Glomerular endothelial cell (primary cell): Measurements from ENCODE around the gene PPM1B. TPM values are rescaled to one million over a fixed set of nuclear protein-coding genes. Genes with fewer than 3 reads are reported as not detected.
"Not testable (repeated sequence)": the region's sequence is repeated elsewhere in the genome, so short reads cannot be mapped to it uniquely, and the experiment has no call there.

Experiments
- DNase-seq: peaks from one replicate; pipeline ENCODE4 v3.0.0-alpha.2; 2011; ENCODE audit warnings: low read depth, low spot score; ENCODE audit errors: extremely low read depth
- total RNA-seq: library from RNA; depleted of rRNA; stranded (reverse); fragments of >200 nt; gene quantifications from 2 replicates; pipeline ENCODE4 v1.2.3, GENCODE V29; 2015

Gene PPM1B
- total RNA-seq, 1 donor from 2014 or later, result 16.3 TPM

DNA sequence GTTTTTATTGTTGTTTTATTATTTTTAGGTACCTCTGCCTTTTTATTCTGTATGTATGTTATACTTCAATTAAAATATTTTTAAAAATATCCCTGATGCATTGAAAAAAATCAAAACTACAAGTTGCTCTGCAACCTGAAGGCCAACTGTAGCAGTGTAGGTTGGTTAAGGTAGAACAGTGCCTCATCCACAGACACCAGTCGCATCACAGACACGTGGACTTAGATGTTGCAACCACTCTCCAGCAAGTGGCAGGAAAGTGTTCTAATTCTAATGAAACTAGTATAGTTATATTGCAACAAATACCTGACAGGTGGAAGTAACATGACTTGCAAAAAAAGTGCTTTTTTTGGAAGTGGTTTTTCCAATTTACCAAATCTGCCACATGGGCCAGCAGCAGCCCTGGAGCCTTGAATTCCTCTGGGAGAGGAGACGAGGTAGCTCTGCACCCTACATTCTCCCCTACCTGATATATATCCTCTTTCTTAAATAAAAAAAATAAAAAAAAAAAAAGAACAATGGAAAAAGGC lies 78.2 kb downstream of the PPM1B start:
- no peak for DNase-seq

DNA sequence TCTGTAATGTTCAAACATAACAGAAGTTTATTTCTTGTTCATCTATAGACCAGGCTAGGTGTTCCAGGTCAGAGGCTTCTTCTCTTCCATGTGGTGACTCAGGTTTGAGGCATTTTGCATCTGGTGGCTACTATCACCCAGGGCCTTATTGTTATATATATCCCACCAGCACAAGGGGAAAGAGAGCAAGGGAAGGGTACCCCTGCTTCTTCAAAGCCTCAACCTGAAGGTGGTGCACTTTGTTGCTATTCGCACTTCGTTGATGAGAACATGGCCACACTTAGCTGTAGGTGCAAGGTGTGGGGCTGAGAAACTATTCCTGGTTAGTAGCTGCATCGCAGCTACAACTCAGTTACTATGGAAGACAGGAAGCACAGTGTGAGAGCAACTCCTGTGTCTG lies 79.2 kb downstream of the PPM1B start:
- no peak for DNase-seq

DNA sequence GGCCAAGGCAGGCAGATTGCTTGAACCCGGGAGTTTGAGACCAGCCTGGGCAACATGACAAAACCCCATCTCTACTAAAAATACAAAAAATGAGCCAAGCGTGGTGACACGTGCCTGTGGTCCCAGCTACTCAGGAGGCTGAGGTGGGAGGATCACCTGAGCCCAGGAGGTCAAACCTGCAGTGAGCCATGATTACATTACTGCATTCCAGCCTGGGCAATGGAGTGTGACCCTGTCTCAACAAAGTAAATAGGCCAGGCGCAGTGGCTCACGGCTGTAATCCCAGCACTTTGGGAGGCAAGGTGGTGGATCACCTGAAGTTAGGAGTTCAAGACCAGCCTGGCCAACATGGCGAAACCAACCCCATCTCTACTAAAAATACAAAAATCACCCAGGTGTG lies 80.6 kb downstream of the PPM1B start:
- not testable (repeated sequence) for DNase-seq

DNA sequence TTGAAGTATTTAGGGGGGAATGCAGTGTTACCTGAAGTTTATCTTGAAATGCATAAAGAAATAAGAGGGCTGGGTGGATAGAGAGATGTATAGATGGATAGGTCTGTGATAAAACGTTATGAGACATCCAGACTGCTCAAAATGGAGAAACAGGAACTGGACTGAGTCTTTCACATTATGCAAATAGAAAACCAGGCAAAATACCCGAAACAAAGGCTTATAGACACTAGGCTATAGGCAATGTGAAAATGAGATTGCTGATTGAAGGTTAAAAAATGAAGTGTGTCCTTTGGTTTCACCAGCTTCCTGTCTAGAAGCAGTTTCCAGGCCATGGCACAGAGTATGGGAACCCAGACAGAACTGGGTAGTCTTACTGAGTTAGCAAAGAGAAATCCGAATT lies 81.7 kb downstream of the PPM1B start:
- no peak for DNase-seq

DNA sequence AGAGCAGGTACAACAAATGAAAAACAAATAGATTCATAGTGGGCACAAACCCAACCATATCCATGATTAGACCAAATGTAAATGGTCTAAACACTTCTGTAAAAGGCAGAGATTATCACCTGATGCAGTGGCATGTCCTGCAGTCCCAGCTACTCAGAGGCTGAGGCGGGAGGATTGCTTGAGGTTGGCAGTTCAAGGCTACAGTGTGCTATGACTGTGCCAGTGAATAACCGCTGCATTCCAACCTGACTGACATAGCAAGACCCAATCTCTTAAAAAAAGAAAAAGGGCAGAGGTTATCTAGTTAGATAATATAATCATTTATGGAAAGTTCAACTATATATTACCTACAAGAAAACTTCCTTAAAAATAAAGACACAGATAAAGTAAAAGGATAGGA lies 85.3 kb downstream of the PPM1B start:
- DNase-seq, result no peak

DNA sequence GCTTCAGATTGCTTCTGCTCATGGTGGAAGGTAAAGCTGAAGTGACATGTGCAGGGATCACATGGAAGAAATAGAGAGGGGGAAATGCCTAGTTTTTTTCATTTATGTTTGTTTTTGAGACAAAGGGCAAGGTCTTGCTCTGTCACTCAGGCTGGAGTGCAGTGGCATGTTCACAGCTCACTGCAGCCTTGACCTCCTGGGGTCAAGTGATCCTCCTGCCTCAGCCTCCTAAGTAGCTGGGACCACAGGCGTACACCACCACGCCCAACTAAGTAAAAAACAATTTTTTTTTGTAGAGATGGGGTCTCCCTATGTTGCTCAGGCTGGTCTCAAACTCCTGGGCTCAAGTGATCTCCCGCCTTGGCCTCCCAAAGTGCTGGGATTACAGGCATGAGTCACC lies 87.0 kb downstream of the PPM1B start:
- DNase-seq, result not testable (repeated sequence)

DNA sequence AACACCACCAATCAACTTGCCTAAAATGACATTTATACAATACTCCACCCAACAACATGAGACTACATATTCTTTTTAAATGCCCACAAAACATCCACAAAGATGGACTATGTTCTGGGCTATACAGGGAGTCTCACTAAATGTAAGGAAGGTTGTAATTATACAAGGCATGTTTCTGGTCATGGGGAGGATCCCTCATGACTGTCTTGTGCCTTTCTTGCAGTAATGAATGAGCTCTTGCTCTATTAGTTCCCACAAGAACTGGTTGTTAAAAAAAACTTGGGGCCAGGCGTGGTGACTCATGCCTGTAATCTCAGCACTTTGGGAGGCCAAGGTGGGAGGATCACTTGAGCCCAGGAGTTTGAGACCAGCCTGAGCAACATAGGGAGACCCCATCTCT lies 89.1 kb downstream of the PPM1B start:
- not testable (repeated sequence) for DNase-seq

DNA sequence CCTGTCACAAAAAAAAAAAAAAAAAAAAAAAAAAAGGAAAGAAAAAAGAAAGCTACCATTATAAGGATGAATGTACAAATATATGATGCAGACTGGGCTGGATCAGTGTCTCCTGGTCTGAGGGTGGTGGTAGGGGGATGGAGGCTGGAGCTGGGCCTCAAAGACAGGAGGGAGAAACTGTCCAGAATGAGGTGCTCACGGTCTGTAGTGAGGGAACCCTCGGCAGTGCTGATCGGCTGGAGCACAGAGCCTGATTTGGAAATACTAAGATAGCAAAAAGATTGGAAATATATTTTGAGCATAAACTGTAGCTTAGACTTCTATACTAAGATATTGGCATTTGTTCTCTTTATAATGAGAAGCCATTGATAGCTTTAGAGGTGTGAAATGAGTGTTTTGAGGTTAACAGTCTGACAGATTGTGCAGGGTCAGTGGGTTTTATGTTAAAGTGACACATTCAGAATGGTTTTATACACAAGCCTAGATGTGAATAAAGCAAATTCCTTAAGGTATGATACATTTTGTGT lies 98.7 kb downstream of the PPM1B start:
- DNase-seq, result no peak

DNA sequence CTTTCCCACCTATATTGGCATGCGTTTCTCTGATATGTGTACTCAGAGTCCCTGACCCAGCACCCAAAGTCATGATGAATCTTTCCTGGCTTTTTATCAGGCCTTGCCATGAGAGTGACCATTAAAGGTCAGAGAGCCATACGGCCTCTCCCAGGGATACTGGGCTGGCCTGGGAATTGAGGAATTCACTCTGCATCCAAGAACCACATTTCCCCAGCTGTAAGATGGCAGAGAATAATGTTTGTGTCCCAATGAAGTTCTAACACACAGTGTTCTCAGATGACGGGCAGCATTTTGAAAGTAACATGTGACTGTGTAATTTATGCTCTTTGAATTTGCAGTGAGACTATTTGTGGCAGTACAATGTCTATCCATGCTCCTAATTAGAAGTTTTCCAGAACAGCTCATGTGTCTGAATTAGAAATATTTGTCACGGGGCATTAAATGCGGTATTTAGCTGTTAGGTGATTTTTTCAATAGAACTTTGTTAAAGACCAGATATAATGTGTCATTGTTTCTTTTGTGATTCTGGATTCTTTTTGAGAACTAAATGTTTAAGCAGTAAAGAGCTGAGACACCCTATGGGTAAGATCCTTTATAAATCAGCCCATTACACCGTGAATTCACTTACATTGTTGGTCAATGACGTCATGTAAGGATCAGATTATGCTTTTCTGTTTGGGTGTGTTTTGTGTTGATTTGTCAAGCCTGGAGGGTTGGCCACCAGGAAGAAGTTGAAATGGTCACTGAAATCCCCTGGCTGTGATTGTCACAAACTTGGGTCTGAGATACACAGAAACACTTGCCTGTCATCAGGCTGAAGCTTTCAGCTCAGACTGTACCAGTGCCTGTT lies 99.3 kb downstream of the PPM1B start:
- DNase-seq, result no peak

DNA sequence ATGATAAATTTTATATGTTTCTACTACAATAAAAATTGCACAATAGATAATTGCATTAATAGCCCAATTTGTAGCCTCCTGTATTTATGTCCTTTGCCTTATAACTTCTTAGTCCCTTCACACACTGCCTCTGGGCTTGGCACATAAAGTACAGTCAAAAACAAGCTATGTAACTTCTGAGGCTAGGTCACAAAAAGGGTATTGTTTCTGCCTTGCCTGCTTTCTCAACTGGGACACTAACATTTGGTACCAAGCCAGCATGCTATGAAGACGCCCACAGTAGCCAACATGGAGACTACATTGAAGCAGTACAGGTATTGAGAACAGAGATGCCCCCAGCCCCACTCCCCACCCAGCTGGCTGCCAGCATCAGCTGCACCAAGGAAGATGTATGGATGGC lies 101.2 kb downstream of the PPM1B start:
- DNase-seq, result no peak

DNA sequence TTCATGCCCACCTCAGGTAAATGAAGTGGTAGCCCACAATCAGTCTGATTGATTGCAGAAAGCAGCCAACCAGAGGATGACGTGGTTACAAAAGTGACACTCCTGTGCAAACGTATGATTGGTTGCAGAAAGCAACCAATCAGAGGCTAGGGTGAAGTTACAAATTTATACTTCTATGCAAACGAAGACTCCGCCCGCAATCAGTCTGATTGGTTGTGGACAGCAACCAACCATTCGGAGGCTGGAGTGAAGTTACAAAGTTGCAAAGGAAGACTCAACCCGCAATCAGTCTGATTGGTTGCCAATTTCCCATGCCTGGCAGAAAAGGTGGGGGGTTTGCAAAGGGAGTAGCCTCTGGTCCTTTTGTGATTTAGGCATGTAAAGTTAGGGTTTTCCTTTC lies 102.6 kb downstream of the PPM1B start:
- DNase-seq, result no peak

DNA sequence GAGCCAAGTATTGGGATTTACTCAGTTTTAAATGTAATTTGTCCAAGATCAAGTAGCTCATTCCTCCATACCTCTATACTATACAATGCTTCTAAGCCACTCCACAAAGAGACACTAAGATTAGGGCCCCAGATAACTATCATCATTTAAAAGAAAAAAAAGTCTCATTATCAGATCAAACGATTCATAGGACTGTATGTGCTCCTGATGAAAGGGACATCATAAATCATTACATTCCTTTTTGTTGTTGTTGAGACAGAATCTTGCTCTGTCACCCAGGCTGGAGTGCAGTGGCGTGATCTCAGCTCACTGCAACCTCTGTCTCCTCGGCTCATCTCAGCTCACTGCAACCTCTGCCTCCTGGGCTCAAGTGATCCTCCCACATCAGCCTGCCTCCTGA lies 104.4 kb downstream of the PPM1B start:
- no peak for DNase-seq

DNA sequence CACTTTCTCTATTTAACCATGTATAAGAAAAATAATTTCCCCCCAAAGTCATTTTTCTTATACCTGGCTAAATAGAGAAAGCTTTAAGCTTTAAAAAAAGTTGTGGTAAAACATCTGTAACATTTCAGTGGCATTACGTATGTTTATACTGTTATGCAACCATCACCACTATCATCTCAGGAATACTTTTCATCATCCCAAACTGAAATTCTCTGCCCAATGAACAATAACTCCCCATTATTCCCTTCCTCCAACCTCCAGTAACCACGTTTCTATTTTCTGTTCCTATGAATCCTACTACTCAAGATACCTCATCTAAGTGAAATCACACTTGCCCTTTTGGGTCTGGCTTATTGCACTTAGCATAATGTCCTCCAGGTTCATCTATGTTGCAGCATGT lies 104.9 kb downstream of the PPM1B start:
- DNase-seq, result no peak

DNA sequence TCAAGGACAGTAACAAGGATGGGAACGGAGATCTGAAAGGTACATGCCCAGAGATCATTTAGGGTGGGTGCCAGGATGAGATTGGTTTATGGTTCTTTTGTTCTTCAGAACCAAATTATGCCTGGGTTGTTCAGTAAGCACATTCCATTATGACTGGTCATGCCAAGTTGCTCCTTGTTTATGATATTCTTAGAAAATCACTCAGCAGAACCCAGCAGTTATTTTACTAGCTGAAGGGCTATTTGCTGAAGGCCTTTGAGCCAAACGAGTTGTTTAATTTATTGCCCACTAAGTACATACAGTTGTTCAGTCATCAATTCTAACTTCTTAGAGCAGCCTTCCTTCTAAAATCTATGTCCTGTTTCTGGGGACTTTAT lies 107.2 kb downstream of the PPM1B start:
- no peak for DNase-seq

DNA sequence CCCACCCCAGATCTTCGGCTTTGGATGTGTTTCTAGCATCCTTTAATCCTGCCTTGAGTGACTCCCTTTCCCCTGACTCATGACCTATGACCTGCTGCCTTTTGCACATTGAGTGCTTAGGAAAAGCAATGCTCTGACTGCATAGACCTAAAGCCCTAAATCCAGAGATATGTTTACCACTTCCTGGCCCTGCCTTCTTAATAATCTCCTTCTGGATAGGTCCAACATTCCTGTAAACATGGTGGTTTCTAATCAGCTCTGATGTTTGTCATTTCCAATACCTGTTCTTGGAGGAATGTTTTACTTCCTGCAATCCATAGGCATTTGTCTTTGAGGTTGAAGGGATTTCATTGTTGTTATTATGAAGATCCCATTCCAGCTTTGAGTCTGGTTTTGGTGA lies 108.9 kb downstream of the PPM1B start:
- no peak for DNase-seq

DNA sequence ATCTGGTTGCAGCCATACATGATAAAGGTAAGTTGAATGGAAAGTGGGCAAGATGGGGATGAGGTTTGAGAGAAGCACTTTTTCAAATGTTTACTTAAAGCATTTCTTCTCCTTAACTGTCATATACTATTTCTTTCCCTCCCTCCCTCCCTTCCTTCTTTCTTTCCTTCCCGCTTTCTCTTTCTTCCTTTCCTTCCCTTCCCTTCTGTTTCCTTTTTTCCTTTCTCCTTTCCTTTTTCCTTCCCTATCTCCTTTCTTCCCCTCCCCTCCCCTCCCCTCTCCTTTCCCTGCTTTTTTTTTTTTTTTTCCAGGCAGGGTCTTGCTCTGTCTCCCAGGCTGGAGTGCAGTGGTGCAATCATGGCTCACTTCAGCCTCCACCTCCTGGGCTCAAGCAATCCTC lies 112.2 kb downstream of the PPM1B start:
- no peak for DNase-seq

Other genes with a start within 250 kb of the PPM1B start
- gene LRPPRC, start 172.9 kb upstream of the PPM1B start, total RNA-seq, result 49.0 and 54.4 TPM in 2 replicates
- gene SLC3A1, start 106.6 kb downstream of the PPM1B start, total RNA-seq, result not detected in 2 replicates
- gene PREPL, start 192.6 kb downstream of the PPM1B start, total RNA-seq, result 28.8 and 30.2 TPM in 2 replicates
- gene CAMKMT, start 193.1 kb downstream of the PPM1B start, total RNA-seq, result 1.7 and 6.1 TPM in 2 replicates